Activated CD8-positive, alpha-beta memory T cell treated with anti-CD3 and anti-CD28 coated beads for 24 hours (primary cell): ENCODE results near the gene CACNA1B.

Source experiments
- DNase-seq: peaks from one replicate; pipeline ENCODE4 v3.0.0-alpha.2; 2020

CACNA1B gene

DNA sequence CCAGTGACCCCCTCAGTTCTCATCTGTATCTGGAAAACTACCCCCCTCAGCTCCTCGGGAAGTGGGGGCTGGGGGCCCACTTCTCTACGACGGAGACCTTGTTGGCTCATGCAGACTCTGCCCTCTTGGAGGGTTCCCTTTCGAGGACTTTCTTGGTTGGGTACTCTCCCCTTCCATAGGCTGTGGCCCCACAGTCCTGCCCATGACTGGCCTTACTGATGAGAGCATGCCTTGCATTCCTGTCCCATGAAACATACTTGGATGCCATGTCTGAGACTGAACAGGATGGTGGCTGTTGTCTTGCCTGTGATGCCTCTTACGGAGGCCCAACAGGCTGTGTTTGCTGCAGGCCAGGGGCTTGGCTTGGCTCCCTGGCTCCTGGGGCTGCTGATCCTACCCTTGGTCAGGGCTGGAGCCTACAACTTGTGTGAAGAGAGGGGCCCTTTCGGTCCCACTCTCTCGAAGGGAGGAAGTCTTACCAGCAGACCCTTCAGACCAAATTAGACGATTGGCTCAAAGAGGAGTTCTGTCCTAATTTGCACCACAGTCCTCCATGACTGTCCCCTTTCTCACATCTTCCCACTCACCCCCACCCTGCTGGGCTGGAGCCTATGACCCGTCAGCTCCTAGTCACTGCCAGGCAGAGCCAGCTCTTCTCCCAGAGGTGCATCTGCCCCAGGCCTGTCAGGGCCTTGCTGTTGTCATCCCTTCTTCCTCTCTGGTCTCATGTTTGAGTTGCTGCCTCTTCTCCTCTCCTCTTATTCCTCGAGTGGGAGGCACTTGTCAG is 109.9 kb downstream of the CACNA1B start:
- DNase-seq, result no peak

DNA sequence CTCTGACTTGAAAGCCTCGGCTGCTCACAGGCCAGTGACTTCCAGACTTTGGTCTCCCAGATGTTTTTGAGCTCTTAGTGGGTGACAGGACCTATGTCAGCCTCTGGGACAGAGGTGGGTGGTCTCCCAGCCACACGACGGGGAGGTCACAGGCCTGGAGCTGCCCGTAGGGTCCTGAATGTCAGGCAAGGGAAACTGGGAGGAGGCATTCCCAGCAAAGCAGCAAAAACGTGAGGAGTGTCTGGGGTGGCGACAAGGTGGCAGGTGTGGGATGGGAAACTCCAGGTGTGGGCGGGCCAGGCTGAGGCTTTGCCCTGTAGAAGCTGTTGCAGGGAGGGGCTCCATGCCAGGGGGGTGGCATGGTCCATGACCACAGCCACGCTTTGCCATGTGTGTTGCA is 110.5 kb downstream of the CACNA1B start:
- DNase-seq, result no peak

DNA sequence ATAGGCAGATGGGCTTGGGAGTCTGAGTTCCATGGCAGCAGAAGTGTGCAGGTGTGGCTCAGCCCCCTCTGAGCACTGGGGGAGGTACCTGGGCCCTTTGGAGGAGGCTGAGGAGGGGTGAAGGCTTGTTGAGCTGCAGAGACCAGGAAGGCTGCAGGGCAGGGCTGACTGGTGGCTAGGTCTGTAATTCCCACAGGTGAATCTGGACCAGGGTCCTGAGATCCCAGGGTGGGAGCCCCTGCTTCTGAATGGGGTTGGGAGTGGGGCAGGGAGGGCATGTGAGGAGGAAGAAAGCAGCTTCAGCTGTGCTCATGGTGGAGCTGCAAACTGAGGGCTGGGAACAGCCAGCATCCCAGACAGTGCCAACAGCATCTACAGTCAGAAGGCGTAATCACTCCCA is 111.1 kb downstream of the CACNA1B start:
- DNase-seq, result no peak

DNA sequence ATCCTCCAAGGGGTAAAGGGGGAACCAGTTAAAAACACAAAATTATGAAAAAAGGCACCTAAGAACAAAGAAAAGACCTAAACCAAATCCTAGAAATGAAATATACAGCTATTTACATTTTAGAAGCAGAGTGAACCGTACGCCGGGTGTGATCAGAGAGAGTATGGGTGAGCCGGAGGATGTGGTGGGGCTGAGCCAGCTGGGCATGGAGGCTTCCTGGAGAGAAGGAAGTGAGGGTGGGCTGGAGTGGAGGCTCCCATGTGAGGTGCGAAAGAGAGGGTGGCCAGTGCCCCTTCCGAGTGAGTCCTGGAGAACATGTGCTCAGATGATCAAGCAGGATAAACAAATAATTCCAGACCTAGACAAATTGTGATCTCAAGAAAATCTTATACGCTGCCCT is 111.6 kb downstream of the CACNA1B start:
- no peak for DNase-seq

DNA sequence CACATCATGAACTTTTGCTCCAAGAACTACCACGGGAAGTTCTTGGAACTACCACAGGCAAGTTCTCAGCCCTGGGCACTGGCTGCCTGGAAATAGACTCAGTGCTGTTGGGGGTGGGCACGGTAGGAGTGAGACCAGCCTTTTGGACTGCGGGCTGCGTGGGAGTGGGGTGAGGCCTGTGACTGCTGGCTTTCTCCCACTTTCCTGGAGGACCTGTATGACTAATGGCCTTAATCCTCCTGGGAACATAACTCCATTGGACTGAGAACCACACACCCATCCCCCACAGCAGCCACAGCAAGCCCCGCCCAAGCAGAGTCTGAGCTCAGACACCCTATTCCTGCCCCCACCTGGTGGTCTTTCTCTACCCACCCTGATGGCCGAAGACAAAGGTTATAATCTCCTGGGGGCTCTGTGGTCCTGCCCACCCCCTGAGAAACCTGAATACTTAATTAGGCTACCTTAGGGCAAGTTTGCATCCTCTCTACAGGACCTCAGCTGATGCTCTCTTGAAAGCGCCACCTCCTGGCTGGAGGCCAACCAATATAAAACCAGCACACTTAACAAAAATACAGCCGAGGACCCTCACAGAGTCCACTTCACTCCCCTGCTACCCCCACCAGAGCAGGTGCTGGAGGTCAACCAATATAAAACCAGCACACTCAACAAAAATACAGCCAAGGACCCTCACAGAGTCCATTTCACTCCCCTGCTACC is 112.6 kb downstream of the CACNA1B start:
- DNase-seq, result no peak

DNA sequence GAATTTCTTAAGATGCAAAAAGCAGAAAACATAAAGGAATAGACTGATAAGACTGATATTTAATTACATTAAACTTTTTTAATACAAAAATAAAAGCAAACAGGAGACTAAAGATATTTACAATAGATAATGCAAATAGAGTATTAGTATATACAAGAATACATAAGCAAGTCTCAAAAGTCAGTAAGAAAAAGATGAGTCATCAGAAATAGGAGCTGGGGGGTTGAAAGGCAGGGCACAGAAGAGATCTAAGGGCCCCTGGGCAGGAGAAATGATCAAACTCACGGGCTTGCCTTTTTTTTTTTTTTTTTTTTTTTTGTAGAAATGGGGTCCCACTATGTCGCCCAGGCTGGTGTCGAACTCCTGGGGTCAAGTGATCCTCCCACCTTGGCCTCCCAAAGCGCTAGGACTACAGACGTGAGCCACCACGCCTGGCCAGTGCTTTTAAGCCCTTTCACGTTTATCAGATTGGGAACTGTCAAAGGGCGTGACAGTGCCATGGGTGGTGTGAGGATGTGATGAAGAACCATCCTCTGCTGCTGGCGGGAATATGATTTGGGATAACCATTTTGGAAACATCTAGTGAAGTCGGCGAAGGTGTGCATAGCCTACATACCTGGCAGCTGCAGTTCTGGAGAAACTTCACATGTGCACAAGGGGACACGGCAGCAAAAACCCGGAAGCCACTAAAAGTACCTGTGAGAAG is 126.1 kb downstream of the CACNA1B start:
- no peak for DNase-seq

DNA sequence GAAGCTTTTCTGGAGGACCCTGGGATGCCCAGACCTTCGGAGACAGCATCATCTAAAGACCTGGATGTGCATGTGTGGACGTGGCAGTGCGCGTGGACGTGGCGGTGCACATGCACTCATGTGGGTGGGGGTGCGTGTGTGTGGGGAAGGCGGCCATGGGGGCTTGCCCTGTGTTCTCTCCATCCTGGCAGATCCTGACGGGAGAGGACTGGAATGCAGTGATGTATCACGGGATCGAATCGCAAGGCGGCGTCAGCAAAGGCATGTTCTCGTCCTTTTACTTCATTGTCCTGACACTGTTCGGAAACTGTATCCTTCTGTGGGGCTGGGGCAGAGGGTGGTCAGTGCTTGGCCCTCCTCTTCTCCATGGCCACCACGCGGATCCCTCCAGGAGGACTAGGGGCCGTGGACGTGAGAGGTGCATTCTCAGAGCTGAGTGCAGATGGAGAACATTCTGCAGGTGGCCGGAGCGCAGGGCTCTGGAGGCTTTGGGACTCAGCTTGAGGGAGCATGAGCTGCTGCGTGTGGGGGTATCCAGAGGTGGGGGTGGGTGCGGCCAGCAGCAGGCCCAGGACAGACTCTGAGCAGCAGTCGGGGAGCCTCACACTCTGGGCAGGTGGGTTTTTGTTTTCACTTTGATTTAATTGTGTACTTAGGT is 129.1 kb downstream of the CACNA1B start:
- no peak for DNase-seq

DNA sequence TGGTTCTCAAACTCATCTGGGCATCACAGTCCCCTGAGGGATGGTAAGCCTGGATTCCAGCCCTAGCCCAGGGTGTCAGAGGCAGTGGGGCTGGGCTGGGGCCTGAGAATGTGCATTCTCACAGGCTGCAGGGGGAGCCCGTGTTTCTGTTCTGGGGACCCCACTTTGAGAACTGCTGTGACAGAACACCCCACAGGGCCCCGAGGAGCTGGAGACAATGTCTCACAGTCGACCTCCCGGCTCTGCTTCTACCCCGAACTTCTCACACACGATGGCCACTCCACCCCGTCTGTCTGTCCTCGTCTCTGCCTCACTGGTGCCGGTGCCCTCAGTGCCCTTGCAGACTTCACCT is 130.0 kb downstream of the CACNA1B start:
- DNase-seq, result no peak

DNA sequence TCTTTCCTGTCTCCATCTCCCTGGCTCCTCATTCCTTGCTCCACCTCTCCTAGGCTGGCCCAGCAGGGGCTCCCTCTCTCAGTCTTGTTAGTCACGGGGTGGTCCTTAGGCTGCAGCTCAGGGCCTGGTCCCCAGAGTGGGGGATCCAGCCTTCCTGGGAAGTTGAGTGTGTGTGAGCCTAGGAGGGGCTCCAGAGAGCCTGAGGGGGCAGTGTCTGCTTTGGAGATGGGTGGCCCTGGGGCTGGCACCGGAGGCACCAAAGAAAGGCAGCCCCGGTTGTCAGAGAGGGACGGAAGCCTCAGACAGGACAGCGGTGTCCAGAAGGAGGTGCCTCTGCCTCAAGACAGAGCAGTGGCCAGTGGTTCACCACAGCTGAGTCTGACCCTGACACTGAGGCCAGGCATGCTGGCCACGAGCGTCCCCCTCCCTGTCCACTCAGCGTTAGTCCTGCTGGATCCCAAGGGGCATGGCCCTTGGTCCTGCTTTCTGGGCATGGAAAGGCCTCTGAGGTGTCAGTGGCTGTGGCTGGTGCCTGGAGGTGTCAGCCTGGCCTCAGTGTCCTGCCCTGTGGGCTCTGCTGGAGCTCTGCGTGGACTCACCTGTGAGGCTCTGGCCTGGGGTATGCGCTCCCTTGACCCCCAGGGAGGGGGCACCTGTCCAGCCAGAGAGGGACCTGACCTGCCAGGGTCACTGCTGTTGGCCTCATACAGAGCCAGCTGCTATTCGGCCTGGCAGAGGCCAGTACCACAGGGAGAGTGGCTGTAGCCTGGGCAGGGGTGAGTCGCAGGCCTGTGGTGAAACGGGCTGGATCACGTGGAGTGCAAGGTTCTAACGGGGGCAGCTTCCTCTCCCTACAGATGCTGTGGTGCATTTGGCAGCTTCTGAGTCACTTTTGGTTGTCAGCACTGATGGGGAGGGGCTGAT is 130.6 kb downstream of the CACNA1B start:
- no peak for DNase-seq

DNA sequence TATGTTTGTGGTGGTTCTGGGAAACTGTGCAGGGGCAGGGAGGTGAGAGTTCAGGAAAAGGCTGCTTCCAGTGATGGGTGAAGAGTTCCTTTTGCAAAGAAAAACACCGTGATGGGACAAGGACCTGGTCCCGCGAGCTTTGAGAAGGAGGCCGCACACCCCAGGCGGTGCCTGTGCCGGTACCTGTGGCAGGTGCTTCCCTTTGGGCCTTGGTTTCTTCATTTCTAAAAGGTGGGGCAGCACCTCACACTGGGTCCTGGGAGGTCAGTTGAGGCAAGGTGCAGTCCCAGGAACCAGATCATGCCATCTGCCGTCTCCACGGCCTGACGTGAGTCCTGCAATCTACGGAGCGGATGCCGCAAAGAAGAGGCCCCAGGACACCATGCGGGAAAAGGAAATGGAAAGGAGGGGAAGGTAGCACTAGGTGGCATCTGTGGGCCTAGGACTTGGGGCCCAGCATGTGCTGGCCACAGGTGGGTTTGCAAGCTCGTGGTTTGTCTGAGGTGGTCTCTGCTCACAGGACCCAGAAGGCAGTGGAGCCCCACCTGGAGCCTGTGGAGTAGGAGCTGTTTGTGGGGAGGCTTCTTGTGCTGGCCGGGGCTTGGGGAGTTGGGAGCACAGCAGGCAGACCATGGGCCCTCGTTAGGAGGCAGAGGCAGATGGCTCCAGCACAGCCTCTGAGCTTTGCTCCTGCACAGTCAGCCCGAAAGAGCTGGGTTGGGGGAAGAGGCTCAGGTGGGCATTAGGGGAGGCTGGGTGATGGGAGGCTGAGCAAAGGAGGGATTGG is 131.6 kb downstream of the CACNA1B start:
- DNase-seq, result no peak

DNA sequence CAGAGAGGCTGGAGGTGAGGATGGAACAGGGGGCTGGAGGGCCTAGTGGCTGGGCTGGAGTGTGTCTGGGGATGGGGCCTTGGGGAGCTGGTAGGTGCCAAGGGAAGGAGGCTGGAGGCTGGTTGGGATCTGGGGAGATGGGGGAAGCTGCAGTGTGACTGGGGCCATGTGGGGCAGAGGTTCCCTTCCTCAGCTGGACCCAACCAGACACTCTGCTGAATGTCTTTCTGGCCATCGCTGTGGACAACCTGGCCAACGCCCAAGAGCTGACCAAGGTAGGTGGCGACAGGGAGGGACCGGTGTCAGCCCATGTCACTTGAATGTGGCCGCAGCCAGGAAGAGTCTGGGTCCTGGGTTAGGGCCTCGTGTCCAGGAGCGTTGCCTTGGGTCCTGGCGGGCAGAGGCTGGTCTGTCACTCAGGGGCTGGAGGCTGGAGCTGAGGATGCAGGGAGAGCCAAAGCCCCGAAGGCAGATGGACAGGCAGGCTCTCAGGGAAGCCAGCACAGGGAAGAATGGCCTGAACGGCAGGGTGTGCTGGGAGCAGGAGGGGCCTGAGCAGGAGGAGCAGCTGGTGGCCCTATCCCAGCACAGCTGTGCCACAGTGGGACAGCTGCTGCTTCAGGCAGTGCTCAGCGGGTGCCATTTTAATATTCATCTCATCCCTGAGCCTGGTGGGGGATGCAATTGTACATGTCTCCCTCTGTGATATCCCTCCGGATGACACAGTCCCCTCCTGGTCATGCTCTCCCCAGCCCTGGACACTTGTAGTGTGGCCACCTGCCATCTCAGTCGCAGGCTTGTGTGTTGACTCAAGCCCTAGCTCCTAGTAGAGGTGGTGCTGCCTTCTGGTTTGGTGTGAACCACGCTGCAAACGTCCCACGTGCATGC is 132.5 kb downstream of the CACNA1B start:
- no peak for DNase-seq

DNA sequence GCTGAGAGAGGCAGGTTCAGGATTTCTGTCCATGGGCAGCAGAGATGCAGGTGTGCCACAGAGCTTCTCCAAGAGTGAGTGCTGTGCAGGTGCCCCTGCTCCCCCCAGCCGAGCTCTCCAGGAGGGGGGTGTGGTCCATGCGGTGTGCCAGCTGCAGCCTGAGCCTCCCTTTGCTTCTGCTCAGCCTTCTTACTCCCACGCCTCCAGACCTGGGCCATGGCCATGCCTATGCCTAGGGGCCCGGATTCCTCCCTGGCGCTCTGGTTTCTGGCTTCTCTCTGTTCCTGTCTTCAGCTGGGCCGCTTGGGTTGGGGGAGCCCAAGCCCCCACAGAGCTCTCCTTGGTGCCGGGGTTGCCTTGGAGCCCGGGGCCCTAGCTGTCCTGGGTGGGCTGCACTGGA is 133.3 kb downstream of the CACNA1B start:
- DNase-seq, result no peak

DNA sequence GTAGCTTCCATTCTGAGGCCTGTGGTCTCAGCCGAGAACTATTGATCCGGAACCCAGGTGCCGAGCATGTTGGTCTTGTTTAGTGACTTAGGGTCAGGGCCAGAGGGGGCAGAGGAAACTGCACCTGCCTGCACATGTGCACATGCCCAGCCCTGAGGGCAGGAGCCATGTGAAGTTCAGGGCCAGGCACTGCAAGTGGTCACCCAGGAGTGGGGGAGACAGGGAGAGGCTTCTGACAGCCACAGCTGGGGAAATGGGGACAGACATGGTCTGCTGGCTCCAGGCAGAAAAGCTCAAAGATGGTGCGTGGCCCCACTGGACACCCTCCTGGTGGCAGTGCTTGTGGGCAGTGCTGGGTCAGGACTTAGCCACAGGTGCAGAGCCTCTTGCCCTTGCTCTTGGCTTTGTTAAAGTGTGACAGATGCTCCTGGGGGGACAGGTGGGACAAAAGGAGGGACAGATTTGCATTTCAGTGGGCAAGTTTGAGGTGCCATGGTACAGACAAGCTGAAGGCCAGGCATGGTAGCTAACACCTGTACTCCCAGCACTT is 134.4 kb downstream of the CACNA1B start:
- DNase-seq, result no peak

DNA sequence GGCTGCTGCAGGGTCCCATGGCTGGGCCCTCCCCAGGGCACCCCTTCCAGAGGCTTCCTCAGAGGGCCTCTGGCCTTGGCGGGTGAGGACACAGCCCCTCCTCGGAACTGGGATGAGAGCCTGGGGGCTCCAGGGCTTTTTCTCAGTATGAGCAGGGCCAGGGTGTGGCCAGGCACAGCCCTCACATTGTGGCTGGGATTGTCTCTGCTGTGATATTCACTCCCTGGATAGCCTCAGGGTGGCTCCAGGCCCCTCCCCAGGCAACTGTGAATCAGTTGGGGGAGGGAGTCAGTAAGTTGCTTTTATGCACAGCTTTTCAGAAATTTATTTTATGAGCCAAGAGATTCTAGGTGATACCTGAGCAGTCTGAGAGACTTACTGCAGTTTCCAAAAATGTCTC is 135.7 kb downstream of the CACNA1B start:
- no peak for DNase-seq

DNA sequence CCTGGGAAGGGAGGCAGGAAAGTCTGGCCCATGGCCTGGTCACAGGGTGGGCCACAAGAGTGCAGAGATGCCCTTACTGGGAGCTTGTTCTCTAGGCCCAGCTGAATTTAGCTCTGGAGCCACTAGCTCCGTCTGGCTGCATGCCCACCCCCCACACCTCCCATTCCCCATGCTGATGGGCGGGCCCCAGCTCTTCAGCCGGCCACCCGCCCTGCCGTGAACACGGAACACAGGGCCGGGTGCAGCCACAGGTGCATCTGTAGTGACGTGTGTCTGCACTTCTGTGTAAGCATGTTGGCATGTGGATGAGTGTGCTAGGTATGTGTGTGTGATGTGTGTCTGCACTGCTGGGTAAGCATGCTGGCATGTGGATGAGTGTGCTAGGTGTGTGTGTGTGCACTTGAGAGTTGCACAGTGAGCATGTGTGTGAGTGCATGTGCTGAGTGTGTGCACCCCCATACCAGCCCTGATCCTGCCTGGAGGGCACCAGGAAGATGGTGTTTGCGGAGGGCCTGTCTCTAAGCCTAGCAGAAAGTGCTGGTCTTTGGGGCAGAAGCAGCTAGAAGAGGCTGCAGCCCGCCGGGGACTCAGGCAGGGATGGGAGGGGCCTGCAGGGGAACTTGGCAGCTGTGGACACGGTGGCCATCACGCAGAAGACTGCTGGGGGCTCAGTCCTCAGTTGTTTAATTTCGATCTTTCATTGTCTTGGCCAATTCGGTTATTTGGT is 136.4 kb downstream of the CACNA1B start:
- DNase-seq, result no peak

DNA sequence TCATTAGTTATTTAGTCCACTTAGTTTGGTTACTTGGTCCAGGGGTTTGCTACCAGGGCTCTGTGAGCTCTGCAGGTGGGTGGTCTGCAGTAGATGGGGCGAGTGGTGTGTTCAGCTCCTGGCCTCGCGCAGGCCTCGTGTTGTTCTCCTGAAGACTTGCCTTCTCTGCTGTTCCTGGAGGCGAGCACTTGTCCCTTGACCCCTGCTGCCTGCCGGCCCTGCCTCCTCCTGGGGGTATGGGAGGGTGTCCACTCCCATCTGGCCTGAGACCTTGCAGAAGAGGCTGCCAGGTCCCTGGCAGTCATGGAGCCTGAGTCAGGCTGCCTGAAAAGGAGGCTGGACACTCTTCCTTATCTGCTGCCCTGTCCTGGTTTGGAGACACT is 137.0 kb downstream of the CACNA1B start:
- no peak for DNase-seq

DNA sequence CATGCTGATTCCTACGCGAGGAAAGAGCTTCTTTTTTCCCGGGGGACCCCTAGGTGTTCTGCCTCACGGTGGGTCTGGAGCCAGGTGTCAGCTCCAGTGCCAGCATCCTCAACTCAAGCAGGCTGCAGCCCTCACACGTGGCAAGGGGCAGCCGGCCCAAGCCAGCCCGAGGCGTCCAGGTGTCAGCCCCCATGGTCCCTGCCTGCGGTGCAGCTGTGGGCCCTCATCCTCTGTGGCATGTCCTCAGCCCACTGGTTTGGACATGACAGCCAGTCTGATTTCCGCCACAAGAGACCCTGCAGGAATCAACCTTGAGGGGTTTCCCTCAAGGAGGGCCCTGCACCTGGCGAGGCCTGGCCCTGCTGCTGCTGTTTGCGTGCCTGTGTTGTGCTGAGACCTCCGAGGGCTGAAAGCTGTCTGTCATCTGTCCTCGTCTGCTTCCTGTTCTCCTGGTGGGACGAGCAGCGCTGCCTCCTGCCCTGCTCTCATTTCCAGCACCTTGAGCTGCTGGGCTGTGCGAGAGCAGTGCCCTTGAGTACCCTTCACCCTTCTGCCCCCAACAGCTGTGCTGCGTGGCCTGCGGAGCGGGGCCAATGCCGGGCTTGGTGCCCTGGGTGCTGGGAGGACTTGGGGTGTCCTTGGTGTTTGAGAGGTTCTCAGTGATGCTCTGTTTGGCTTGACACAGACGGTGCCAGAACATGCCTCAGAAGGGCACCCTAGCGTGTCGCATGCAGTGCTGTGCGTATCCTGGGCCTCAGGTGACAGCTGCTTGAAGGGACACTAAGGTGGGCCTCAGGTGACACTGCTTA is 137.6 kb downstream of the CACNA1B start:
- DNase-seq, result no peak

DNA sequence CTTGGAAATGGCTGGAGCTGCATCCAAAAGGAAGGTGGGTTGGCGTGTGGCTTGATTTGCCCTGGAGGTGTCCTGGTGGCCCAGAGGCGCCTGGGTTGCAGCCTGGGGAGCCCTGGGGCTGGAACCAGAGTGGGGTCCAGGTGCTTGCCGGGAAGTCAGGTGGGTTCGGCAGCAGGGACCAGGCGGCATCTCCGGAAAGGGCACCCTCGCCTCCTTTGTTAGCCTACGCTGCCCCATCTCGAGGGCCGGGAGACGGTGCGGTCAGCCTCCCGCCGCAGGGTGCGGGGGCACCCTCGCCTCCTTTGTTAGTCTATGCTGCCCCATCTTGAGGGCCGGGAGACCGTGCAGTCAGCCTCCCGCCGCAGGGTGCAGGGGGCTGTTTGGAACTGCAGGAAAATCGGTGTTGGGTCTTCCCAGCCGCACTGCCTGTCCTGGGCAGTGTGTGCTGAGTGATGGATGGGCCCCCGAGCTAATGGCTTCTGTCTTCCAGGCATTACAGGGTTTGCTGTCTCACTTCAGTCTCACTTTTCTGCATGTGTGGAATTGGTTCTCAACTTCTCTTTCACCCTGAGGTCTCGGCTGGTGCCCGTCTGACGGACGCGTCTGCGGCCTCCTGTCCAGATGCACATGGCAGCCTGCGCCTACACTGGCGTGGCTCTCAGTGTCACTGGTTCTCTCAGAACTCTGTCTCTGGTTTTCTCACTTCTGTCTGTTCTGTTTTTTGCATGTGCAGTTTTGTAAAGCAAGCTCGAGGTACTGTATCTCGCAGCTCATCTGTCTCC is 139.0 kb downstream of the CACNA1B start:
- DNase-seq, result no peak
